Uterus (tissue), 2 donors: Measurements from ENCODE around the gene PLD1.

Experiments used
- POLR2A ChIP-seq, 2 donors: fragments of 450-650 bp; IDR thresholded peaks; one replicate each; pipeline ENCODE4 v1.6.1; 2016; ENCODE audit warnings: antibody characterized with exemption in 2 of 2, mild to moderate bottlenecking in 1 of 2, moderate library complexity in 1 of 2
- TF ChIP-seq, protein P1 (sequence below), 4 experiments: fragments of 200-600 bp in 2 of 4; fragments of 450-650 bp in 2 of 4; sonication (generic) in 2 of 4; IDR thresholded peaks; one replicate each; pipeline ENCODE4 v1.5.1; 2016 to 2019; ENCODE audit warnings: antibody characterized with exemption in 4 of 4, mild to moderate bottlenecking in 2 of 4, moderate library complexity in 1 of 4

DNA sequence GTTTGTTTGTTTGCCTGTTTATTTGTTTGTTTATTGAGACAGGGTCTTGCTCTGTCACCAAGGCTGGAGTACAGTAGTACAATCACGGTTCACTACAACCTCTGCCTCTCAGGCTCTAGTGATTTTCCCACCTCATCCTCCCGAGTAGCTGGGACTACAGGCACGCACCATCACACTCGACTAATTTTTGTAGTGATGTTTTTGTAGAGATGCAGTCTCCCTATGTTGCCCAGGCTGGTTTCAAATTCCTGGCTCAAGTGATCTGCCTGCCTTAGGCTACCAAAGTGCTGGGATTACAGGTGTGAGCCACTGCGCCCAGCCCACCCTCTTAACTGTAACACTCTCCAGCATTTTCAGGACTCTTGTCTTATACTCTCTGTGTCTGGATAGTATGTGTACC lies 26.7 kb downstream of the PLD1 start:
- TF ChIP-seq, protein P1, sequence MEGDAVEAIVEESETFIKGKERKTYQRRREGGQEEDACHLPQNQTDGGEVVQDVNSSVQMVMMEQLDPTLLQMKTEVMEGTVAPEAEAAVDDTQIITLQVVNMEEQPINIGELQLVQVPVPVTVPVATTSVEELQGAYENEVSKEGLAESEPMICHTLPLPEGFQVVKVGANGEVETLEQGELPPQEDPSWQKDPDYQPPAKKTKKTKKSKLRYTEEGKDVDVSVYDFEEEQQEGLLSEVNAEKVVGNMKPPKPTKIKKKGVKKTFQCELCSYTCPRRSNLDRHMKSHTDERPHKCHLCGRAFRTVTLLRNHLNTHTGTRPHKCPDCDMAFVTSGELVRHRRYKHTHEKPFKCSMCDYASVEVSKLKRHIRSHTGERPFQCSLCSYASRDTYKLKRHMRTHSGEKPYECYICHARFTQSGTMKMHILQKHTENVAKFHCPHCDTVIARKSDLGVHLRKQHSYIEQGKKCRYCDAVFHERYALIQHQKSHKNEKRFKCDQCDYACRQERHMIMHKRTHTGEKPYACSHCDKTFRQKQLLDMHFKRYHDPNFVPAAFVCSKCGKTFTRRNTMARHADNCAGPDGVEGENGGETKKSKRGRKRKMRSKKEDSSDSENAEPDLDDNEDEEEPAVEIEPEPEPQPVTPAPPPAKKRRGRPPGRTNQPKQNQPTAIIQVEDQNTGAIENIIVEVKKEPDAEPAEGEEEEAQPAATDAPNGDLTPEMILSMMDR (IDR thresholded peaks at IDR 0.05), result no peak
- TF ChIP-seq POLR2A (IDR thresholded peaks at IDR 0.05), result no peak
